C4-2B (cell line): ENCODE results near the gene KCNH2.

Source experiments
- H3K27ac ChIP-seq: fragments of 450-650 bp; 2 replicates; pipeline ENCODE4 v1.5.1; 2017
- CTCF ChIP-seq: fragments of 450-650 bp; conservative IDR thresholded peaks from 2 replicates; pipeline ENCODE4 v1.5.1; 2017; ENCODE audit warnings: mild to moderate bottlenecking
- ZFX ChIP-seq: fragments of 450-650 bp; IDR thresholded peaks from 2 replicates; pipeline ENCODE4 v1.6.1; 2017

Gene KCNH2

GRCh38 chr7:150900675-150901074 lies 77.4 kb downstream of the KCNH2 start:
- TF ChIP-seq CTCF (no peak), ZFX (no peak)

DNA sequence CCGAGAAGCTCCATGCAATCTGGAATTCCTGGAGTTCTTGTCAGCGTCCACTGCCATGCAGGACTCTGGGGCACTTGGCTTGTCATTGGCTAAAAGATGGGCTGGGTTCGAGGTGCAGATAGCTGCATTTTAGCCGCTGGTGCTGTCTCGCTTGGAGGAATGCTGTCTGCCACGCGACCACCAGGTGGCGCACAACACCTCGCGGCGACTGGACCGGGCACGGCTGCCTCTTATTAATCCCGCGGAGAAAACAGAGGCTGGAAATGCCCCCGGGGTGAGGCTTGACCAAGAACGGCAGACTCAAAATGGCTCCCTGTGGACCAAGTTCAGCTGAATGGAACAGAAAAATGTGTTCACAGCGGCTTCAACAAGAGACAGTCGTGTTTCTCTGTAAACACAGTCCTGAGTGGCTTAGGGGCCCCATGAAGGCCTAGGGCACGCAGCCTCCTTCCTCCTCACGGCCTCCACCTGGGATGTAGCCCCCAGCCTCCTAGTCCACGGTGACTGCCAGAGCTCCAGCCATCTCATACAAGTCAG lies 79.6 kb downstream of the KCNH2 start:
- no peak overlapping the region for H3K27ac ChIP-seq
- TF ChIP-seq ZFX (no peak), CTCF (peak; percentile 99)

More at GRCh38 chr7:150900675-150901074, 77.4 kb downstream of the KCNH2 start:
- H3K27ac ChIP-seq: no peak overlapping the region

DNA sequence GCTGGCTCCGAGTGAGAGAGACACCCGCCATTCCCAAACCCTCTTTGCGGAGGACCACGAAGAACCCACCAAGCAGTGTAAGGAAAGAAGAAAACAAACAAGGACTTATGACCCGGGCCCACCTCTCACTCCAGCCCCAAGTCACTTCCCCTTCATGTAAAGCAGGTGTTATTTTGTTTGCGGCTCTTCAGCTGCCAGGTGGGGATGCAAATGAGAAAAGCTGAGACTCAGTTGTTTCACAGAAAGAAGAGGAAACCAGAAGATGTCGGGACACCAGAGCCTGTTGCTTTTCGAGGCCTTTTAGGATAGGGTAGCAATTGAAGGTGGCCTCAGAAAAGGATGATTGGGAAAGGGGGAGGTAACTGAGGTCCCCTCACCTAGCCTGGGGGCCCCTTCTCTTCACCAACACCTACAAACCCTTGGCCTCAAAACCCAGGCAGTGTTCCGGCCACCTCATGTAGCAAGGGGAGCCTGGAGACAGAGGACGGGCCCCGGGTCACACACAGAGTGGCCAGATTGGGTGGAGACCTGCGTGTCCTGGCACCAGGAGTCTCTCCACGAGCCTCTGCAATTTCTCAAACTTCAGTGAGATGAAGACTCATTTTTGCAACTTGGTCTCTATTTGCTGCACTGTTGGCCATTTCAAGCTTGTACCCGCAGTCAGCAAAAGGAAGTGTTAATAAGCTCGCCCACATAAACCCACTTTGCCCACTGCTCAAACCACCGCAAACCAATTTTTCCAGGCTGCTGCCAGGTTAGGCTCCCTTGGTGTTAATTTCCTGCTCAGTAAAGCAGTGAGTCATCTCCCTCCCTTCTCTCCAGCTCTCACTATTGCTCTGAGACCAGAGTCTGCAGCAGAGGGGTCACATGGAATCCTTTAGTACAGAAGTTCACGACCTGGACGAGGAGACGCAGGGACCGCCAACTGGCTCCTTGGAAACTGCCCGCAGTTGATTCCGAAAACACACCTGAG lies 80.3 kb downstream of the KCNH2 start:
- no peak overlapping the region for H3K27ac ChIP-seq
- TF ChIP-seq CTCF (no peak), ZFX (no peak)

GRCh38 chr7:150896562-150897209 lies 81.4 kb downstream of the KCNH2 start:
- no peak overlapping the region for H3K27ac ChIP-seq
- TF ChIP-seq CTCF (no peak), ZFX (no peak)

- TF ChIP-seq CTCF (no peak), ZFX (no peak)
- no peak overlapping the region for H3K27ac ChIP-seq
These were observed 82.3 kb downstream of the KCNH2 start for GRCh38 chr7:150895809-150896208.
